Middle frontal gyrus (tissue), 1 donor: Measurements from ENCODE around the gene FLNB.
"Not testable (repeated sequence)": the region's sequence is repeated elsewhere in the genome, so short reads cannot be mapped to it uniquely, and the experiment has no call there.

Experiments
- DNase-seq: peaks from one replicate; pipeline ENCODE4 v3.0.0-alpha.2; 2015; ENCODE audit warnings: low spot score; ENCODE audit errors: extremely low spot score

The FLNB gene

GRCh38 chr3:57978316-57978715, 29.9 kb upstream of the FLNB start:
- no peak for DNase-seq

- DNase-seq, result no peak
Measured at GRCh38 chr3:57980416-57980815, 27.8 kb upstream of the FLNB start.

- no peak for DNase-seq
Measured at GRCh38 chr3:57981483-57982087, 26.6 kb upstream of the FLNB start.

GRCh38 chr3:57982561-57983243, 25.5 kb upstream of the FLNB start:
- no peak for DNase-seq

GRCh38 chr3:57983734-57984518, 24.3 kb upstream of the FLNB start:
- DNase-seq, result no peak

GRCh38 chr3:57985176-57985983, 22.8 kb upstream of the FLNB start:
- no peak for DNase-seq

- DNase-seq, result no peak
Measured at GRCh38 chr3:57985984-57986246, 22.3 kb upstream of the FLNB start.

- no peak for DNase-seq
Measured at GRCh38 chr3:57986261-57986660, 22.0 kb upstream of the FLNB start.

GRCh38 chr3:57989198-57989597, 19.0 kb upstream of the FLNB start:
- DNase-seq, result not testable (repeated sequence)

GRCh38 chr3:57989646-57990045, 18.6 kb upstream of the FLNB start:
- no peak for DNase-seq

GRCh38 chr3:57992452-57993213, 15.6 kb upstream of the FLNB start:
- DNase-seq, result no peak

- no peak for DNase-seq
Measured at GRCh38 chr3:57998366-57999283, 9.6 kb upstream of the FLNB start.

GRCh38 chr3:57999417-58000115, 8.7 kb upstream of the FLNB start:
- DNase-seq, result no peak

- no peak for DNase-seq
Measured at GRCh38 chr3:58000306-58001085, 7.7 kb upstream of the FLNB start.

GRCh38 chr3:58001086-58001467, 7.1 kb upstream of the FLNB start:
- DNase-seq, result no peak

- DNase-seq, result no peak
Measured at GRCh38 chr3:58001979-58002378, 6.2 kb upstream of the FLNB start.

GRCh38 chr3:58003093-58003492, 5.1 kb upstream of the FLNB start:
- DNase-seq, result no peak

GRCh38 chr3:58004973-58005372, 3.2 kb upstream of the FLNB start:
- no peak for DNase-seq

- no peak for DNase-seq
Measured at GRCh38 chr3:58005669-58006068, 2.6 kb upstream of the FLNB start.
